ELR (cell line): Measurements from ENCODE around the gene SIGLECL1.

ENCODE experiments used
- DNase-seq: peaks from one replicate; pipeline ENCODE4 v3.0.0-alpha.2; 2015; ENCODE audit warnings: low read depth

SIGLECL1 gene

DNA sequence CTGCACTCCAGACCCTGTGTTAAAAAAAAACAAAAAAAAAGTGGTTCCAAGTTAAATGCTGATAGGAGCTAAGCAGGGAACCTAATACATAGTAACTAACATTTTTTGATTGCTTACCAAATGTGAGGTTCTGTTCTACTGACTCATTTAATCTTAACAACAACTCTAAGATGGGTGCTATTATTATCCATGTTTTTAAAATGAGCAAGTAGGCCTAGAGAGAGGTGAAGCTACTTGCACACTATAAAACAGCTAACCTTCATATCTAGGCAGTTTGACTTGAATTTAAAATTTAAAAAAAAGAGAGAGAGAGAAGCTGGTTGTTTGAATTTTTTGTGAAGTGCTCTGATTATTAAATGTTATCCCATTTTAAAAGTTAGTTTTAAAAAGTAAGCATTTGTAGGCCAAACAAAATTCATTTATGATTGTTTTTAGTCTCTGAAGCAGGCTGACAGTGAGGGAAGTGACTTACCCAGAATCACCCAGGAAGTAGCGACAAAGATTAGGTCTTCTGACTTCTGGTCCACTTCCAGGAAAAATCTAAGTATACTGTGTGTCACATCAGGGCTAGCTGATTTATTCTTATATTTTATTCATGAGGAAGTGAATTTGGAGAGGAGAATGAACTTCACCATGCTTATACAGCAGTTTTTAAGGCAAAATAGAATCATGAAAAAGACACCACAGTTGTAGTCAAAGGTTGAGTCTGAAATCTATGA is 2.4 kb downstream of the SIGLECL1 start:
- no peak for DNase-seq

DNA sequence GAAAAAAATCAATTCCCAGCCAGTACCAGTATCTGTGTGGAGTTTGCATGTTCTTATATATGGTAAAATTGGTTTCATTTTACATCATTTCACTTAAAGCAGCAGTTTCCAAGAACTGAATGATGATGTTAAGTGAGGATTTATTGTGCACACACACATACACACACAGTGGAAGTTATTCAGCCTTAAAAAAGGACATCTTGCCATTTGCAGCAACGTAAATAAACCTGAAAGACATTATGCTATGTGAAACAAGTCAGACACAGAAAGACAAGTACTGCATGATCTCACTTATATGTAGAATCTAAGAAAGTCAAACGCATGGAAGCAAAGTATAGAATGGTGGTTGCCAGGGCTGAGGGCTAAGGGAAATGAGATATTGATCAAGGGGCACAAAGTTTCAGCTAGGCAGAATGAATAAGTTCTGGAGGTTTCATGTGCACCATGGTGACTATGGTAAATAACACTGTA is 5.3 kb downstream of the SIGLECL1 start:
- no peak for DNase-seq

DNA sequence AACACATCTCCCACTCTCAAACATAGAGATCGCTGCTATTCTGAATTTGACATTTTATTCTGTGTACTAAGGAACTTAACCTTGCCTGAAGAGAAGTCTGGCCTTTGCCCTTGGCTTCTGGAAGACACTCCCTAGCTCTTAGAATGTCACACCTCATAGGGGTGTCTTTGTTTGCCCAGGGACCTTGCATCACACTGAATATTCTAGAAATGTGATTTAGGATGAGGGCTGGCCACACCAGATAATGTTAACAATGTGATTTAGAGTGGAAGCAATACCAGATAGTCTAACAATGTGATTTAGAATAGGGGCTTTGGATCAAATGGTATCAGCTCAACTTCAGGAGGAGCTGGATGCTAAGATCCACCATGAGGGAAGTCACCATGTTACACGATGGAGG is 6.6 kb downstream of the SIGLECL1 start:
- DNase-seq: no peak

DNA sequence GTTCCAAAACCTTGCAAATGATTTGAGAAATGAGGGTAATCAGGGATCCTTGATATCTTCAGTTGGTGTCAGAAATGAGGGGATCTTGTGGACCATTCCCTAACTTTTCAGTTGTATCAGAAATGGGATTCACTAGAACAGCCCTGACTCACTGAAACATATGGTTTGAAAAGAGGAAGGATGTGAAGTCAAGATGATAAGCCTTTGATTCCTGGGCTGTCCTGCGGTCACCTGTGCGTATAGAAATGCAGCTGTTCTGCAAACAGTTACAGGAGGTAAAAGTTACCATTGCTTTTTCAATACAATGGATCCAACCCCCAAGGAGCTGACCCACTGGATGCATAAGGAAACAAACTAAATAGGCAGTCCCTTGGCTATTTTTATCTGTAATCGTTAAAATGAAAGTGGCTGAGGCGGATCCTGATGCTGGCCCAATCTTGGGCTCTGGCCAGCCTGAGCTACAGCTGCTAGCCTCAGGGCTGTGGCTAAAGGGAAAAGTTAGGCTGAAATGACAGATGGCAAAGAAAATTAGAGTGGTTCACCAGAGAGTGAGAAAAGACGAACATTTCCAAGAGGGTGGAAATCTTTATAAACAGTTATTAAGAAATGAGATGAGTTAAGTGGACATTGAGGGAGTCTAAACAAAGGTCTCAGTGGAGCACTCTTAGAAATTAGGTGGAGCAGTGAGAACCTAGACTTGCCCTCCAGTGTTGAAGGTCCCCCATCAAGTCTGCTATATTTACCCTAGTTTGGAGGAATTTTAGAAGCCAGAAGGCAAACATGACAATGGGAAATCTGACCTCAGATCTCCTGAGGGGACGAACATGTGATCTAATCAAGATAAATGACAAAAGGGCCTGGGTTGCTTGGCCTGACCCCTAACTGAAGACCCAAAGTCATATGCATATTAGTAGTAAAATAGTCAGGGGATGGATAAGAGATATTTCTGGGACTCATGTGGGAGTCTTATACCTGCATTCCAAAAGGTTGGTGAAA is 7.6 kb downstream of the SIGLECL1 start:
- DNase-seq: no peak

DNA sequence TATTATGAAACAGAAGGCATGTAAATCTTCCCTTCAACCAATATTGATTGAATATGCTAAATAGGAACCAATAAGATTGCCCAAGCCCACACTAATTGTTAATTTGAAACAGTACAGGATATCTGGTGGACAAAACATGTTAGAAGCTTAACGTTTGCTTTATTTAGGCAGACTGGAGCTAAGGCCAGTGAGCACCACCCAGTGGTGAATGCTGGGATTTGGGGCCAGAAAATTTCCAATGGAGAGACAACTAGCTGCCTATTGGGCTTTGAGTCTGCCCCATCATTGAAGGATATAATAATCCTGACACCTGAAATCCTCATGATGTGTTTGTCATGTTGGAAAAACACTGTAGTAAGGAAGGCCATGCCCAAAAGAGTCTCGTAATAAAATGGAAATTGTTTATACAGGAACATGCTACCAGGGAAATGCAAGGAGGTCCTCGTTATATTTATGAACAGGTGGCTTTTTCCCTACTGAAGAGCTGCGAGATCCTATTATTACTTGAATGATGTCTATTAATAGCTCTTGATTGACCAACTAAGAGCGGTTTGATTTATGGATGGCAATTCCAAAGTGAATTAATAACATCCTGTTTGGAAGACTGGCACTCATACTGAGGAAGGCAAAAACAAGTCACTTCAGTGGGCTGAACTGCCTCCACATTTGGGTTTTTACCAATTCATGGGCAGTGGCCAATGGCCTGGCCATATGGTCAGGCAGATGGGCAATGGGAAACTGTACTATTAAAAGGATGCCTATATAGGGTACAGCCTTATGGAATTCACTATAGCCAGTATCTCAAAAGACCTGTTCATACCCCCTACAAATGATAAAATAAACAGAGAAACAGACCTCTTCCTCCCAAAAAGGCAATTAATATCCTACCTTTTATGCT is 8.7 kb downstream of the SIGLECL1 start:
- DNase-seq: peak; percentile 42

DNA sequence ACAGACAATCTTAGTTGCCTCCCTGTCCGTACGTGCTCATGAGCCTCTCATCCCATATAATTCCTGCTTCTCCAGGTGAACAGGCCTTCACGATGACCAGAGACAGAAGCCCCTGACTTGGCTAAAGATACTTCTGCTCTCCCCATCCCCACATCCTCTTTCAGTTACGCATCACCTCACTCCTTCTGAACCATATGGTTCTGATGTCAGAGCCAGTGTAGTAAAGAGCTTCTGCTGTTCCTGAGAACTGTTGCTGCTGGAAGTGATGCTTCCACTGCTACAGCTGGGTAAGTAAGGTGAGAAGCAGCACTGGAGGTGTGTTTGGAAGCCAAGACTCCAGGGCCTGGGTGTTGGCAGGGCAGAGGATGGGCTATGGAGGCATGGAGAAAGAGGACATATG is 12.9 kb downstream of the SIGLECL1 start:
- DNase-seq: no peak

DNA sequence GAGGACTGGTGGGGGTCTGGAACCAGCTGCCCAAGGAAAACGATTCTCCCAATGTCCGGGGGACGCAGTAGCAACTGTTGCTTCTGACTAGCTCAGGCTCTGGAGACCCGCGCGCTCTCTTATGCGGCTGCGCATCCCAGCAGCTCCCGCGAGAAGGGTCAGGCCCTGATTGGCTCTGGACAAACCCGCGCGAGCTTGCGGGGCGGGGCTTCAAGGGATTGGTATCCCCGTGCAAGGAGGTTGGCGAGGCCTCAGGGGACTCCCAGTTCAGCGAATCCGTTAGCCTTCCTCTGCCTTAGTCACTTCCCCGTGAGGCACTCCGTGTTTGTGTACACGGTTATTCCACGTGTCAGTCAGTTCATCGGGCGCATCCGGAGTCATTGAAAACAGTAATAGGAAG is 20.2 kb downstream of the SIGLECL1 start:
- no peak for DNase-seq

DNA sequence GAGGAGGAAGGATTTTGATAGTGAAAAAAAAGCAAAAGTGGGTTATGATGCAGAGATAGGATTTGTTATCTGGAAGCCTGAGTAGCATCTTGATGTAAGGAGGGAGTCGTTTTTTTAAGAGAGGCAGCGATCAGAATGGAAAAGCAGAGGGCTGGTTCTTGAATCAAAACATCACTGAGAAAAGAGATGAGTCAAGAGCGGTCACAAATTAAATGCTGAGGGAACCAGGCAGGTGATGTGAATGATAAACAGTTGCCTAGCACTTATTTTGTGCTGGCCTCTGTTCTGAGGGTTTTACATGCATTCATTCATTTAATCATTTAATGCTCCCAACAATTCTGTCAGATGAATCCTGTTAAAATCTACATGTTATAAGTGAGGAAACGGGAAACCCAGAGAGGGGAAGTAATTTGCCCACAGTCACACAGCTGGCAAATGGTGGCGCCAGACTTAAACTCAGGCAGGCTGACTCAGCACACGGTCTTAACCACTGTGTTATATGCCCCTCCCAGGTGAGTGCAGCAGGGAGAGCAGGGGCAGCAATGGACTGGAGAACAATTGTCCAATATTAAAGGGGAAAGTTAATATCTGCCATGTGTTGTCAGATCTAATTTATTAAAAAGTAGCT is 21.4 kb downstream of the SIGLECL1 start:
- DNase-seq: no peak

DNA sequence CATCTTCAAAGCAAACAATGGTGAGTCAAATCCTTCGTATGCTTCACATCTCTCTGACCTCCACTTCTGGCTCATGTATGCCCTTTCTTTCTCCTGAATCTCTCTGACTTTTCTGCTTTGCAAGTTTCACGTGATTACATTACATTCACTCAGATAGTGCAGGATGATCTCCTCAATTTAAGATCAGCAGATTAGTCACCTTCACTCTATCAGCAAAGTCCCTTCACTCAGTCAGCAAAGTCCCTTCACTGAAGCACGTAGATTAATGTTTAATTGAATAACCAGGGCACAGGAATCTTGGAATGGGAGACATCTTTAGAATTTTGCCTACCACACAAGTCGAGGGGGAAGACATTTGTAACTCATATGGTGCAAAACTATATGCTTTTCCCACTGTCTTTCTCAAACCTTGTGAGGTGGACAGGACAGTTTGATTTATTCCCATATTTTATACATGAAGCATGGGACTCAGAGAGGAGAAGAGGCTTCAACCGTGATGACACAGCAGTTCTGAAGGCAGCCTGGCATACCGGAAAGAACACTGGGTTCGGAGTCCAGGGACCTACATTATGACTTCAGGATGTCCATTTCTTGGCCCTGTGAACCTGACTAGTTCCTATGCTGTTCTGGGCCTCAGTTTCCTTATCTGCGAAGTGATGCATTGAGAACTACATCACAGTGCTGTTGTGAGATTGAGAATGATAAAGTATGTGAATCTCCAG is 23.3 kb downstream of the SIGLECL1 start:
- DNase-seq: no peak

DNA sequence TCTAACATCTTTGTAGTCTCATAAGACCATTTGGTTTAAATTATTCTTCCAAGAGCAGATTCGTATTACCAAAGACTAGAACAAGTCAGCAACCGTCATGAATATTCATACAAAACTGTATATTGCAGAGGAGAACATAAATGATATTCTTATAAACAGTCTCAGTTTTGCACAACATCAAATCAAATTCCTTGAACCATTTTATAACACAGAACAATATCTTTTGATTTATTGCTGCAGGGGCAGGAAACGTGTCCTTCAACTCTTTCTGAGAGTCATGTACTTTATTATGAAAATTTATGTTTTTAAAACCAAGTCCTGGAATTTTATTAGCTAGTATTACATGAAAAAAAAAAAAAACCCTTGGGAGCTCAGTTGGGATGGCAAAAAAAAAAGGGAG is 26.2 kb downstream of the SIGLECL1 start:
- no peak for DNase-seq

DNA sequence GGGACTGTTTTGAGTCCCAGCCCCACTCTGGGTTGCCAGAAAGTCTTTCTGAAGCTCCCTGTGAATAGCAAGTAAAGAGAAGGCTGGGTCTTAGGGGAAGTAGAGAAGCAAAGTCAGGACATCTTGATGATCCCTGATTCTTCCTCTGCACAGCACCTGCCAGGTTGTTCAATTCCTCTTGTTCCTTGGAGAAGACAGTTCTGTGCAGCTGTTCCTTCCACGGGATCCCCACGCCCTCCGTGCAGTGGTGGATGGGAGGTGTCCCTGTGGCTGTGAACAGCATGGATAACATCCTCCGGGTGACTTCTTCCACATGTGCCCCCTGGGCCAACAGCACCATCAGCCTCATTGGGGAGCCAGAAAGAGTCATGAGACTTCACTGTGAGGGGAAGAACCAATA is 31.5 kb downstream of the SIGLECL1 start:
- no peak for DNase-seq

DNA sequence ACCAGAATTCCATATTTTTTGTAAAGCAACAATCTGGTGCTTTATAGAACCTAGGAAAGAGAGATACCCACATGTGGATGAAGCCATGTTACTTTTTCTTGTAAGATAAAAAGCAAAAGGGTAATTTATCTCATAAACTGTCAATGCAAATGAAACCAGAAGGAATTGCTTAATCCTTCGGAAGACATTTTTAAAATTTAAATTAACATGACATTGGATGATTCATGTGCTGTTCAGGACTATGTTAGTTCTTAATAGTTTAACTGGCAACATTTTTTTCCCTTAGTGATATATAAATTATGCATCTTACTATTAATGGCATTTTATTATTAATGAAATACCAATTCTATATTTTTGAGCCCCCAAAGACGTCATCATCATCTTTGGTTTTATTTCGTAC is 34.8 kb downstream of the SIGLECL1 start:
- no peak for DNase-seq

DNA sequence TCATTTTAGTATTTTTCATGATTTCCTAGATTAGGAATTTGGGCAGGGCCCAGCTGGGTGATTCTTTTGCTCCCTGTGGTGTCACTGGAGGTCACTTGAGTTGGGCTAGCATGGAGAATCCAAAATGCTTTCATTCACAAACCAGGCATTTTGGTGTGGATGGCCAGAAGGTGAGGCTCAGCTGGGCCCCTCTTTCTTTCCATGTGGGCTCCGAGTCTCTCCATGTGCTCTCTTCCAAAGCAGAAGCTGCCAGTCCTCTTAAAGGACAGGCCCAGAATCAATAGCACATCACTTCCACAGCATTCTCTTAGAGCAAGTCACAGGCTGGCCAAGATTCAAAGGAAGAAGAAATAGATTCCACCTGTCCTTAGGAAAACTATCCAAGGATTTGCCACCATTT is 38.8 kb downstream of the SIGLECL1 start:
- DNase-seq: no peak

DNA sequence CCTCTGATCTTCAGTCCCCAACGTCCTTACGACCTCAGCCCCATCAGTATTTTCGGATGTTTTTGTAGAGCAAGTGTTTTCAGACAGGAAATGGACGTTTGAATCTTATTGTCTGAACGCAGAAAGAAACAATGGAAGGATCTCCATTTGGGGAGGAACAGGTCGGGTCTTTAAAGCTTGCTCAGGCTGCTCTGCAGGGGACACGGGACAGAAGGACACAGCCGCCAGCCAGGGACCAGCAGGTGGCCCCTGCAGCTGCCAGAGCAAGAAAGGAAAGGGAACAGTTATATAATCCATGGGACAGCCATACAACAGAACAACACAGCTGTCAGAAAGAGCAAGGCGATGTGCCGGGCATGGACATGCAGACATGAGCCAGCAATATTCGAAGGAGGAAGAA is 42.1 kb downstream of the SIGLECL1 start:
- DNase-seq: no peak

DNA sequence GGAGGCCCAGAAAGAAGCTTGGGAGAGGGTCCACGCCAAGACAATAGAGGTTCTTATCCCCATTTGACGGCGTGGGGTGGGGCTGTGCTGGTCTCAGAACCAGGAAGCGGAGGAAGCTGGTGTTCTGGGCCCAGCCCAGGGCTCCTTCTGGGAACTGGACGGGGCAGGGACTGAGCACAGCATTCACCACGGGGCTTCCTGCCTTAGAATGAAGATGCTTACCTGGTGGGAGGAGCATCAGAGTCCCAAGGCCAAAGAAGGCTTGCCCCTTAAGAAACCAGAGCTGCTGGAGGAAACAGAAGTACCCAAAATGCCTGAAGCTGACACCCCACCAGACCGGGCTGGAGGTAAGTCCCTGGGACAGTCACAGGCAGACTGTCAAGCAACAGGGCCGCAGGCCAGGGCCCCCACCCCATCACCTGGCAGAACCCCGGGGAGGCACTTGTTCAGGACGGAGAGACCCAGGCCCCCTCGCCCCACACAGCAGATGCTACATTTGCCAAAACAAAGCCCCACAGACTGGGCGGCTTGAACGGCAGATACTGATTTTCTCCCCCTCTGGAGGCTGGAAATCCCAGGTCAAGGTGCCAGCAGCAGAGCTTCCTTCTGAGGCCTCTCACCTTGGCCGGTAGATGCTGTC is 42.8 kb downstream of the SIGLECL1 start:
- DNase-seq: no peak

DNA sequence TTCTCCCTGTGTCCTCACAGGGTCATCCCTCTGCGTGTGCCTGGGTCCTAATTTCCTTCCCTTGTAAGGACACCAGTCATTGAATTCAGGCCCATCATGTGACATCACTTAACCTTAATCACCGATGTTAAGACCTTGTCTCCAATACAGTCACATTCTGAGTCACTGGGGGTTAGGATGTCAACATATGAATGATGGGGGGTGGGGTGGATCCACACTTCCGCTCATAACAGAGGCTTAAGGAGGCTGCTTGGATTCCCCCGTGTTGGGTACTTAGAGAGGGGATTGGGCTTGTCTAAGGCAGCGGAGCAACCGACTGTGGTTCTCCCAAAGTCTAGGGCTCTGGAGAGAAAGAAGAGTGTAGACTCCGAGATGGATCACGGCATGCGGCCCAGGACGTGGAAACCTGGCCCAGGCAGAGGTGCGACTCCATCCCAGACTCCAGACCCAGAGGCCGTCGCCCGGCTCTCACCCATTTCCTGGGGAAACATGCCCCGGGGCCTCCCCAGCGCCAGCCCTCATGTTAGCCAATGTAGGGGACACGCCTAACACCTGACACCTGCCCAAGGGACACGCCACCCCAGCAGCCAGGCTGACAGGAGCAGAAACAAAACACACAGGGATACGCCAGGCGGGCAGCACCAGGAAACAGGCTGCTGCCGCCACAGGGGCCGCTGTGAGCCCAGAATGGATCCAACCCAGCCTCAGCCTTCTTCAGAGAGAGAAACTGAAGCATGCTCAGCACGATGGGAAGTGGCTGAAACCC is 43.5 kb downstream of the SIGLECL1 start:
- peak; percentile 19 for DNase-seq

DNA sequence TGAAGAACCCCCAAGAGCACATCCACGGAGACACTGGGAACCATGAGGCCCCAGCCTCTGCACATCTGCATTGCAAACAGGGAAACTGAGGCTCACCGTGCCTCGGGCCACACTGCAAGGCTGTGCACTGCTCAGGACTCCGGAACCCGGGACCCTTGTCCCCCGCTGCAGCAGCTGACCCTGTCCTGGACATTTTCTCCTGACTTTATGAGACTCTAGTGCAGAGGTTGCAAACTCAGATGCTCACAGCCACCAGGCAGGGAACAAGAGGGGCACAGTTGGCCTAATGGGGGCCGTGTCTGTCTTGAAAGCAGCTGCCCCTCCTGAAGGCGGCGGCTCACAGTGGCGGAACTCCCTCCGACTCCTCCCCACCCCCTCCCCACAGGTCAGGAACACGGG is 44.1 kb downstream of the SIGLECL1 start:
- DNase-seq: no peak

DNA sequence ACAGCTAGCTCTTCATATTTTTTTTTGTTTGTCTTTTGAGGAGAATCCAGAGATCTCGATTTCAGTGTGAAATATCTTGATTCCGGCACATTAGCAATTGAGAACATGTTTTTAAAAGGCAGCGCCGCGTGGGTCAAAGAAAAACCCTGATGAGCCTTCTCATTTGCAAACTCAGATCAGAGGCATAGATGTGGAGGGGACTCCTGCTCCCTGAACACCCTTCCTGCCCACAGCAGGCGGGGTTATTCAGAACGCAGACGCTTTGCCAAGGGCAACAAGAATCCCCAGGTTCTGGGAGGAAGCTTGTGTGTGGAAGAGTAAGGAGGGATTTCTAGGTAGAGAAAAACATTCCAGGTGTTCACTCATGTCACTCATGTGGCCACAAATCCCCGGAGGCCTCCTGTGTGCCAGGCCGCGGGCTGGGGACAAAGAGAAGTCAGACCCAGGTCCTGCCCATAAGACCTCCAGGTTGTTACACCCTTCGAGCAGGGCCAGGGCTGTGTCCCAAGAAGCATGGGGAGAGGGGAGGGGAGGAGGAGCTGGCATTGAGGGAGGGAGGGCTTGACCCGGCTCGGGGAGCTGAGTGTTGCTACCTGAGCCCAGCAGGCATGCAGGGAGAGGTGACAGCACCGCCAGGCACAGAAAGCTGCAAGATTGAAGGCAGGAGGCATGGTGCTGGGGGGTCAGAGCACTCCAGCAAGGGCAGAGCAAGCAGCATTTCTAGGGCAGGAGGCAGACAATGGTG is 44.7 kb downstream of the SIGLECL1 start:
- no peak for DNase-seq
